Measurements from ENCODE around the gene DBP.

- no peak for TF ChIP-seq CTCF (conservative IDR thresholded peaks at IDR 0.05 in 1 of 2, IDR thresholded peaks at IDR 0.05 in 1 of 2; ENCODE audit: extremely low read depth in 1 of 2, insufficient read depth in 1 of 2, low read depth in 1 of 2, low read length in 2 of 2)
- no peak for TF ChIP-seq EZH2 (IDR thresholded peaks at IDR 0.05; ENCODE audit: borderline replicate concordance, low read length)
Observed at GRCh38 chr19:48619692-48620585, 17.2 kb downstream of the DBP start.

Data from mammary epithelial cell (primary cell).